Stimulated activated CD8-positive, alpha-beta memory T cell treated with anti-CD3 and anti-CD28 coated beads, Interleukin-7, amount 100 ng/mL, for 24 hours (primary cell): ENCODE data around the gene OGT.

Experiments used
- DNase-seq: peaks from one replicate; pipeline ENCODE4 v3.0.0-alpha.2; 2020; ENCODE audit warnings: low read depth

OGT gene

GRCh38 chrX:71622576-71623450 is 89.9 kb downstream of the OGT start:
- no peak for DNase-seq

- DNase-seq, result no peak
Measured at GRCh38 chrX:71623714-71624113, 90.8 kb downstream of the OGT start.

DNA sequence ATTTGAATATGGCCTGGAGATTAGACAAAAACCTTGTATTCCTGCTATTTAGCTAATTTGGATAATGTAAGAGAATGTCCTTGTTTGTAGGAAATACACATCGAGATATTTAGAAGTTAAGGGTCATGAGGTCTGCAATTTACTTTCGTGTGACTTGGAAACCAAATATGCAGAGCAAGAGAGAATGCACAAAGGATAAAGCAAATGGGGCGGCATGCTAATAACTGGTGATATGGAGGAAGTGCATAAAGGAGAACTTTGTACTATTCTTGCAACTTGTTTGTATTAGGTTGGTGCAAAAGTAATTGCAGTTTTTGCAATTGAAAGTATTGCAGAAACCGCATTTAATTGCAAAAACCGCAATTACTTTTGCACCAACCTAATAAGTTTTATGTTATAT is 92.6 kb downstream of the OGT start:
- DNase-seq, result no peak
